Progenitor cell of endocrine pancreas (in vitro differentiated cells): ENCODE data around the gene CDHR4. TPM values are rescaled to one million over a fixed set of nuclear protein-coding genes. Genes with fewer than 3 reads are reported as not detected.

Source experiments
- DNase-seq: peaks from one replicate; pipeline ENCODE4 v3.0.0; 2021; ENCODE audit warnings: low spot score; ENCODE audit not compliant: unreplicated experiment
- H3K27ac Mint-ChIP-seq: 2 replicates; pipeline ENCODE4 v1.8.0; 2021; ENCODE audit warnings: mild to moderate bottlenecking, moderate library complexity, mixed read lengths
- H3K27me3 Mint-ChIP-seq: 2 replicates; pipeline ENCODE4 v1.8.0; 2021; ENCODE audit warnings: mixed read lengths
- H3K36me3 Mint-ChIP-seq: 2 replicates; pipeline ENCODE4 v1.8.0; 2022; ENCODE audit warnings: mixed read lengths; ENCODE audit not compliant: insufficient read depth
- H3K4me1 Mint-ChIP-seq: 2 replicates; pipeline ENCODE4 v1.8.0; 2021; ENCODE audit warnings: low read depth, mixed read lengths
- H3K4me3 Mint-ChIP-seq: 2 replicates; pipeline ENCODE4 v1.8.0; 2021; ENCODE audit warnings: low read depth, mild to moderate bottlenecking, moderate library complexity, mixed read lengths
- H3K9me3 Mint-ChIP-seq: 2 replicates; pipeline ENCODE4 v1.8.0; 2021; ENCODE audit warnings: low read depth, mixed read lengths
- total RNA-seq: library from RNA; stranded (reverse); gene quantifications from 2 replicates; pipeline ENCODE4 v1.2.1, GENCODE V29; 2021
- TF ChIP-seq, protein P1 (sequence below): fragments of 200-600 bp; sonication (generic); IDR thresholded peaks from one replicate; pipeline ENCODE4 v1.5.0; 2021; ENCODE audit warnings: antibody characterized with exemption, mild to moderate bottlenecking; ENCODE audit not compliant: unreplicated experiment

Gene CDHR4
- total RNA-seq, 1 donor from 2014 or later = not detected

DNA sequence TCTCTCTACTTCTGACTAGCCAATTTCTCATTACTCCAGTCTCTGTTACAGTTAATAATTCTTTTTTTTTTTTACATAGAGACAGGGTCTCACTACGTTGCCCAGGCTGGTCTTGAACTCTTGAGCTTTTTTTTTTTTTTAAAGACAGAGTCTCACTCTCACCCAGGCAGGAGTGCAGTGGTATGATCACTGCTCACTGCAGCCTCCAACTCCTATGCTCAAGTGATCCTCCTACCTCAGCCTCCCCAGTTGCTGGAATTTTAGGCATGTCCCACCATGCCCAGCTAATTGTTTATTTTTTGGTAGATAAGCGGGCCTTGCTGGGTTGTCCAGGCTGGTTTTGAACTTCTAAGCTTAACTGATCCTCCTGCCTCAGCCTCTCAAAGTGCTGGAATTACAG, 27.0 kb downstream of the CDHR4 start:
- Mint-ChIP-seq H3K4me1 (no peaks in the 10 kb centered on the region), H3K27me3 (no peaks in the 10 kb centered on the region), H3K4me3 (no peak overlapping the region), H3K9me3 (no peaks in the 10 kb centered on the region), H3K36me3 (peaks cover 4% of the 10 kb centered on the region), H3K27ac (no peak overlapping the region)
- no peak for DNase-seq
- TF ChIP-seq, protein P1, sequence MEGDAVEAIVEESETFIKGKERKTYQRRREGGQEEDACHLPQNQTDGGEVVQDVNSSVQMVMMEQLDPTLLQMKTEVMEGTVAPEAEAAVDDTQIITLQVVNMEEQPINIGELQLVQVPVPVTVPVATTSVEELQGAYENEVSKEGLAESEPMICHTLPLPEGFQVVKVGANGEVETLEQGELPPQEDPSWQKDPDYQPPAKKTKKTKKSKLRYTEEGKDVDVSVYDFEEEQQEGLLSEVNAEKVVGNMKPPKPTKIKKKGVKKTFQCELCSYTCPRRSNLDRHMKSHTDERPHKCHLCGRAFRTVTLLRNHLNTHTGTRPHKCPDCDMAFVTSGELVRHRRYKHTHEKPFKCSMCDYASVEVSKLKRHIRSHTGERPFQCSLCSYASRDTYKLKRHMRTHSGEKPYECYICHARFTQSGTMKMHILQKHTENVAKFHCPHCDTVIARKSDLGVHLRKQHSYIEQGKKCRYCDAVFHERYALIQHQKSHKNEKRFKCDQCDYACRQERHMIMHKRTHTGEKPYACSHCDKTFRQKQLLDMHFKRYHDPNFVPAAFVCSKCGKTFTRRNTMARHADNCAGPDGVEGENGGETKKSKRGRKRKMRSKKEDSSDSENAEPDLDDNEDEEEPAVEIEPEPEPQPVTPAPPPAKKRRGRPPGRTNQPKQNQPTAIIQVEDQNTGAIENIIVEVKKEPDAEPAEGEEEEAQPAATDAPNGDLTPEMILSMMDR = no peak

DNA sequence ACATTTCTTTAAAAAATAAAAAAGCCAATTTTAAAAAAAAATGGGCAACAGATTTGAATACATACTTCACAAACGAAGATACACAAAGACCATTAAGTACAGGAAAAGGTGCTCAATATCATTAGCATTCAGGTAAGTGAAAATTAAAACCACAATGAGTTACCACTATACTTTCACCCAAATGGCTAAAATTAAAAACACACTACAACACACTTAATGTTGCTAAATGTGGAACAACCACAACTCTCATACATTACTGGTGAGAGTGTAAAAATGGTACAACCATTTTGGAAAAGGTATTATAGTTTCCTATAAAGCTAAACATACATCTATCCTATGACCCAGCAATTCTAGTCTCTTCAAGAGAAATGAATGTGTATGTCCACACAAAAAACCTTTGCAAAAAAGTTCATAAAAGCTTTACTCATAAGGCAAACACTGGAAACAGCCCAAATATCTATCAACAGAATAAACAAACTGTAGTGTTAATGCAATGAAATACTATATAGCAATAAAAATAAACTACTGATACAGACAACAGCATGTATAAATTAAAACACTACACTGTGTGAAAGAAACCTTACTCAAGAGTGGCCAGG, 28.2 kb downstream of the CDHR4 start:
- TF ChIP-seq, protein P1 = no peak
- Mint-ChIP-seq H3K36me3 (peaks cover 2% of the 10 kb centered on the region), H3K4me3 (no peak overlapping the region), H3K4me1 (no peaks in the 10 kb centered on the region), H3K9me3 (no peaks in the 10 kb centered on the region), H3K27ac (no peak overlapping the region), H3K27me3 (no peaks in the 10 kb centered on the region)
- DNase-seq = no peak

DNA sequence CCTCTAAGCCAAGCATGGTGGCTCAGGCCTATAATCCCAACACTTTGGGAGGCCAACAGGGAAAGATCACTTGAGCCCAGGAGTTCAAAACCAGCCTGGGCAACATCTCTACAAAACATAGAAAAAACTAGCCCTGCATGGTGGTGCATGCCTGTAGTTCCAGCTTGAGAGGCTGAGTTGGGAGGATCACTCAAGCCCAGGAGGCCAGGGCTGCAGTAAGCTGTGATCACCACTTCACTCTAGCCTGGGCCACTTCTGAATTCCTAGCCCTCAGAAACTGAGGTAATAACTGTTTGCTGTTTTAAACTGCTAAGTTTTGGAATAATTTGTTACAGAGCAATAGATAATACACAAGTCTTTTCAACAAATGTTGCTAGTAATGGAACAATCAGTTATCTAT, 29.7 kb downstream of the CDHR4 start:
- TF ChIP-seq, protein P1 = no peak
- peaks cover 4% of the 10 kb centered on the region for H3K36me3 Mint-ChIP-seq
- H3K27ac Mint-ChIP-seq = no peak overlapping the region
- H3K9me3 Mint-ChIP-seq = no peaks in the 10 kb centered on the region
- DNase-seq = no peak
- H3K27me3 Mint-ChIP-seq = no peaks in the 10 kb centered on the region
- H3K4me3 Mint-ChIP-seq = no peak overlapping the region
- no peaks in the 10 kb centered on the region for H3K4me1 Mint-ChIP-seq

DNA sequence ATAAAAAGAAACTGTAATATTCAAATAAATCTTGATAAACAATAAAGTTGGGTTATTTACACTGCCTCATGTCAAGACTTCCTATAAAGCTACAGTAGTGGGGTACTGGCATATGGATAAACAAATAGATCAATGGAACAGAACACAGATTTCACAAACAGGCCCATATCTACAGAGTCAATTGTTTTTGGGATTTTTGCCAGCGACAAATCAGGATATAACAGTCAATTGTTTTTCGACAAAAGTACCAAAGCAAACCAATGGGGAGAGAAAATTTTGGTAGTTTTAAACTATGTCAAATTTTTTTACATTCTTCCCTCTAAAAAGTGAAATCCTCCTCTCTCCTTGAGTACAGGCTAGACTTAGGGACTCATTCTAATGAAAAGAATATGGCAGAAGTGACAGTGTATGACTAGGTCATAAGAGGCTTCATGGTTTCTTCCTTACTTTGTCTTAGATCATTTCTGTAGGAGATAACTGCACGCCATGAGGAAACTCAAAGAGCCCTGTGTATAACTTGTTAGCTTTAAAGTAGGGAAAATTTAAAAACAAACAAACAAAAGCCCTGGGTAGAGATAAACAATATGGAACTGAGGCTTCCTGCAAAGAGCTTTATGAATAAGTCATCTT, 30.3 kb downstream of the CDHR4 start:
- TF ChIP-seq, protein P1 = no peak
- no peak for DNase-seq
- H3K9me3 Mint-ChIP-seq = no peaks in the 10 kb centered on the region
- H3K27ac Mint-ChIP-seq = no peak overlapping the region
- H3K27me3 Mint-ChIP-seq = no peaks in the 10 kb centered on the region
- H3K4me1 Mint-ChIP-seq = no peaks in the 10 kb centered on the region
- no peak overlapping the region for H3K4me3 Mint-ChIP-seq
- H3K36me3 Mint-ChIP-seq = peaks cover 6% of the 10 kb centered on the region

DNA sequence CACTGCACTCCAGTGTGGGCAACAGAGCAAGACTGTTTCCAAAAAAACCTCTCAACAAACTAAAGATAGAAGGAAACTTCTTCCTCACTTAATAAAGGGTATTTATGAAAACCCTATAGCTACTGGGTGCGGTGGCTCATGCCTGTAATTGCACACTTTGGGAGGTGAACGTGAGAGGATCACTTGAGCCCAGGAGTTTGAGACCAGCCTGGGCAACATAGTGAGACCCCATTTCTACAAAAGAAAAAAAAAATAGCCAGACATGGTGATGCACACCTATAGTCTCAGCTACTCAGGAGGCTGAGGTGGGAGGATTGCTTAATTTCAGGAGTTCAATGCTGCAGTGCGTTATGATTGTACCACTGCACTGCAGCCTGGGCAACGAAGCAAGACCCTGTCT, 35.7 kb downstream of the CDHR4 start:
- DNase-seq = no peak
- no peaks in the 10 kb centered on the region for H3K4me1 Mint-ChIP-seq
- TF ChIP-seq, protein P1 = no peak
- no peaks in the 10 kb centered on the region for H3K9me3 Mint-ChIP-seq
- H3K4me3 Mint-ChIP-seq = no peak overlapping the region
- H3K27me3 Mint-ChIP-seq = no peaks in the 10 kb centered on the region
- H3K36me3 Mint-ChIP-seq = peaks cover 6% of the 10 kb centered on the region
- H3K27ac Mint-ChIP-seq = no peak overlapping the region
